Liver (tissue), 3 donors: ENCODE measurements around the gene COL4A4.

Source experiments
- SP1 ChIP-seq: IDR thresholded peaks from 2 replicates; pipeline ENCODE4 v1.6.1; 2018; ENCODE audit warnings: antibody characterized with exemption, mild to moderate bottlenecking
- TF ChIP-seq, protein P1 (sequence below): fragments of 150-350 bp; IDR thresholded peaks from 2 replicates; pipeline ENCODE4 v1.5.1; 2017; ENCODE audit warnings: improper control_type of control experiment, low read depth, low read length; ENCODE audit not compliant: missing input control
- donor health status: healthy.
- donor health status: healthy.

- TF ChIP-seq SP1: no peak
- TF ChIP-seq, protein P1, sequence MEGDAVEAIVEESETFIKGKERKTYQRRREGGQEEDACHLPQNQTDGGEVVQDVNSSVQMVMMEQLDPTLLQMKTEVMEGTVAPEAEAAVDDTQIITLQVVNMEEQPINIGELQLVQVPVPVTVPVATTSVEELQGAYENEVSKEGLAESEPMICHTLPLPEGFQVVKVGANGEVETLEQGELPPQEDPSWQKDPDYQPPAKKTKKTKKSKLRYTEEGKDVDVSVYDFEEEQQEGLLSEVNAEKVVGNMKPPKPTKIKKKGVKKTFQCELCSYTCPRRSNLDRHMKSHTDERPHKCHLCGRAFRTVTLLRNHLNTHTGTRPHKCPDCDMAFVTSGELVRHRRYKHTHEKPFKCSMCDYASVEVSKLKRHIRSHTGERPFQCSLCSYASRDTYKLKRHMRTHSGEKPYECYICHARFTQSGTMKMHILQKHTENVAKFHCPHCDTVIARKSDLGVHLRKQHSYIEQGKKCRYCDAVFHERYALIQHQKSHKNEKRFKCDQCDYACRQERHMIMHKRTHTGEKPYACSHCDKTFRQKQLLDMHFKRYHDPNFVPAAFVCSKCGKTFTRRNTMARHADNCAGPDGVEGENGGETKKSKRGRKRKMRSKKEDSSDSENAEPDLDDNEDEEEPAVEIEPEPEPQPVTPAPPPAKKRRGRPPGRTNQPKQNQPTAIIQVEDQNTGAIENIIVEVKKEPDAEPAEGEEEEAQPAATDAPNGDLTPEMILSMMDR: no peak
These were observed 39.2 kb downstream of the COL4A4 start for GRCh38 chr2:227124811-227125210.
